Subcutaneous abdominal adipose tissue (tissue), 5 donors: Measurements from ENCODE around the gene ESYT3.
"Not testable (repeated sequence)": the region's sequence is repeated elsewhere in the genome, so short reads cannot be mapped to it uniquely, and the experiment has no call there.

Experiments
- H3K27ac ChIP-seq: one replicate; pipeline ENCODE4 v1.7.0; 2013; ENCODE audit warnings: low read depth, mild to moderate bottlenecking, inconsistent platforms, low read length, moderate library complexity
- H3K27me3 ChIP-seq, 5 donors: one replicate each; pipeline ENCODE4 v1.7.0; 2013; ENCODE audit warnings: low read length in 5 of 5, inconsistent platforms in 1 of 5; ENCODE audit not compliant: control insufficient read depth in 5 of 5, insufficient read depth in 4 of 5
- H3K36me3 ChIP-seq, 5 donors: one replicate each; pipeline ENCODE4 v1.7.0; 2013; ENCODE audit warnings: low read length in 5 of 5; ENCODE audit not compliant: control insufficient read depth in 5 of 5, insufficient read depth in 5 of 5
- H3K4me1 ChIP-seq, 5 donors: one replicate each; pipeline ENCODE4 v1.7.0; 2013; ENCODE audit warnings: low read length in 5 of 5, mild to moderate bottlenecking in 3 of 5, moderate library complexity in 1 of 5; ENCODE audit not compliant: control insufficient read depth in 5 of 5, insufficient read depth in 5 of 5
- H3K4me3 ChIP-seq, 5 donors: one replicate each; pipeline ENCODE4 v1.7.0; 2013; ENCODE audit warnings: low read length in 5 of 5, low read depth in 1 of 5
- H3K9ac ChIP-seq, 5 donors: one replicate each; pipeline ENCODE4 v1.7.0; 2013; ENCODE audit warnings: low read length in 5 of 5, mild to moderate bottlenecking in 4 of 5, moderate library complexity in 3 of 5
- H3K9me3 ChIP-seq, 5 donors: one replicate each; pipeline ENCODE4 v1.7.0; 2013; ENCODE audit warnings: low read length in 5 of 5; ENCODE audit not compliant: control insufficient read depth in 5 of 5
- donor health status: healthy.
- donor health status: healthy.
- donor health status: healthy.
- donor health status: healthy.
- donor health status: healthy.

The ESYT3 gene

DNA sequence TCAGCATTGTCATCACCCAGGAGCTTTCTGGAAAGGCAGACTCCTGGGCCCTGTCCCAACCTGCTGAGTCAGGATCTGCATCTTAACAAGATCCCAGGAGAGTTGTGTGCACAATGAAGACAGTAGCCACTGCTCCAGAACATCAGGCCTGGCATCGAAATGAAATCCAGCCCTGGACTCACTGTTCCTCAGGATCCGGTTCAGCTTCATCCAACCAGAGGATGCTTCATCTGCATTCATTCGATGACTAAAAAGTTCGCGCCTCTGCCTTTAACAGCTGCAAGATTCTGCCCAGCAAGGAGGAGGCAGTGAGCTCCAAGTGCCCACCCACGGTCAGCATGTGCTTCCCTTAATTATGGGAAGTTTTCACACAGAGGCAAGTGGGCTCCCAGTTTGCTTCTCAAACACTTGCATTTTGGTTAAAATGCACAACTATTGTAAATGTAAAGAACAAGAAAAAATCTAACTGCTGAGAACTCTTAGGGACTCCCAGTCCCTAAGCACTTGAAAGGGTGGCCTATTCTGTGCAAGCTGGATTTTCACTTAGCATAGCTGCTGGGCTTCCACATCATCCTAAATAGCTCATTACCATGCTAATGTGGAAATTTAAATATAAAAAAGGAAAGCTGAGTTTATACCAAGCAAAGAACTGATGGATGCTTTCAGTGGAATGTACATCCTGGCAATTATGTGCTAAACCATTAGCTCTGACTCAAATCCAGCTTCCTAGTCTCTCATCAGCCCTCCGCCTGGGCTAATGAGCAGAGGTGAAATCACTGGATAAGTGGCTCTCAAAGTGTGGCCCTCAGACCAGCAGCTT, 25.5 kb upstream of the ESYT3 start:
- Histone ChIP-seq H3K27ac (no peak overlapping the region), H3K9ac (no peak overlapping the region)

GRCh38 chr3:138412821-138413551, 21.4 kb upstream of the ESYT3 start:
- H3K4me1 ChIP-seq, result peaks cover 0 to 5% (median 3%) of the 10 kb centered on the region in 5 donors
- H3K27ac ChIP-seq, result no peak overlapping the region
- no peaks in the 10 kb centered on the region for H3K9me3 ChIP-seq
- H3K4me3 ChIP-seq, result no peak overlapping the region
- no peak overlapping the region for H3K9ac ChIP-seq
- no peaks in the 10 kb centered on the region for H3K27me3 ChIP-seq
- H3K36me3 ChIP-seq, result no peaks in the 10 kb centered on the region

More for the DNA sequence above, 25.5 kb upstream of the ESYT3 start:
- Histone ChIP-seq H3K4me1 (no peaks in the 10 kb centered on the region), H3K27me3 (no peaks in the 10 kb centered on the region), H3K9me3 (no peaks in the 10 kb centered on the region), H3K4me3 (no peak overlapping the region), H3K36me3 (peaks cover 1 to 18% (median 16%) of the 10 kb centered on the region in 5 donors)

DNA sequence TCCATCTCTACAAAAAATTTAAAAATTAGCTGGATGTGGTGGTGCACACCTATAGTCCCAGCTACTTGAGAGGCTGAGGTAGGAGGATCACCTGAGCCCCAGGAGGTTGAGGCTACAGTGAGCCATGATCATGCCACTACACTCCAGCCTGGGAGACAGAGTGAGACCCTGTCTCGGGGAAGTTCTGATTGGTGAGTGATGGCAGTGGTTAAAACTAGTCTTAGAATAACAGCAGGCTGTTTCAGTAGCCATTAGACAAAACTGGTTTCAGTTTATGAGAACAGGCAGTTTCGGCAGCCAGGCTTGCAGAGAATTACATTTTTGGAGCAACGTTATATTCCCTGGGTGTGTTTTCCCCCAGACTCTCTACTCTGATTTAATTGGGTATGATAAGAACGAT, 18.2 kb upstream of the ESYT3 start:
- not testable (repeated sequence) for H3K9me3 ChIP-seq, H3K36me3 ChIP-seq, H3K4me1 ChIP-seq, H3K27me3 ChIP-seq, H3K4me3 ChIP-seq, H3K27ac ChIP-seq, H3K9ac ChIP-seq

DNA sequence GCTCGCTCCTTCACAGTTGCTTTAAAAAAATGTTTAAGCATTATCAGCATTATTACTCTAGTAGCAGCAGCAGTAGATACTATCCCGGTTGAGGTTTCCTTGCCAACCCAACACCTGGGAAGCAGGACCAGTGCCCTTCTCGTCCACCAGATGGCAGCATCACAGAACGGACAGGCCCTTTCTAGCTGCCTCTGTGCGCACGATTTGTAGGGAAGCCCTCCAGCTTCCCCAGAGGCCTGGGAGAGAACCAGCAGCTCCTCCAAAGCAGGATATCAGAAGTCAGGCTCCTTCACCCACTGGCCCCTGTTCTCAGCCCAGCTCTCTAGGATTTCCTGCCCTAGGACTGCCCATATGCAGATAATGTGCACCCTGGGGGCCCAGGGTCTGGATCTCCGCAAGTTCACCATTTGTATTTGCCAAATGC, 16.8 kb upstream of the ESYT3 start:
- H3K27me3 ChIP-seq, result no peaks in the 10 kb centered on the region
- H3K4me3 ChIP-seq, result no peak overlapping the region
- H3K9me3 ChIP-seq, result no peaks in the 10 kb centered on the region
- no peaks in the 10 kb centered on the region for H3K36me3 ChIP-seq
- H3K9ac ChIP-seq, result peak overlapping the region in 1 of 5 donors; percentile 27
- peaks cover 0 to 6% (median 3%) of the 10 kb centered on the region in 5 donors for H3K4me1 ChIP-seq
- no peak overlapping the region for H3K27ac ChIP-seq

GRCh38 chr3:138418601-138419206, 15.7 kb upstream of the ESYT3 start:
- Histone ChIP-seq H3K4me1 (peaks cover 0 to 6% (median 3%) of the 10 kb centered on the region in 5 donors), H3K4me3 (no peak overlapping the region), H3K27me3 (no peaks in the 10 kb centered on the region), H3K36me3 (no peaks in the 10 kb centered on the region), H3K9ac (no peak overlapping the region), H3K27ac (no peak overlapping the region), H3K9me3 (no peaks in the 10 kb centered on the region)

GRCh38 chr3:138423316-138423715, 11.1 kb upstream of the ESYT3 start:
- H3K27me3 ChIP-seq, result no peaks in the 10 kb centered on the region
- no peak overlapping the region for H3K4me3 ChIP-seq
- H3K36me3 ChIP-seq, result no peaks in the 10 kb centered on the region
- no peaks in the 10 kb centered on the region for H3K4me1 ChIP-seq
- no peak overlapping the region for H3K9ac ChIP-seq
- H3K27ac ChIP-seq, result no peak overlapping the region
- H3K9me3 ChIP-seq, result no peaks in the 10 kb centered on the region

- no peaks in the 10 kb centered on the region for H3K27me3 ChIP-seq
- H3K4me1 ChIP-seq, result no peaks in the 10 kb centered on the region
- no peak overlapping the region for H3K9ac ChIP-seq
- no peak overlapping the region for H3K4me3 ChIP-seq
- no peak overlapping the region for H3K27ac ChIP-seq
- no peaks in the 10 kb centered on the region for H3K9me3 ChIP-seq
- no peaks in the 10 kb centered on the region for H3K36me3 ChIP-seq
Observed at GRCh38 chr3:138424323-138424722, 10.1 kb upstream of the ESYT3 start.

GRCh38 chr3:138426211-138426610, 8.2 kb upstream of the ESYT3 start:
- H3K4me3 ChIP-seq, result no peak overlapping the region
- H3K9ac ChIP-seq, result no peak overlapping the region
- H3K36me3 ChIP-seq, result no peaks in the 10 kb centered on the region
- H3K9me3 ChIP-seq, result no peaks in the 10 kb centered on the region
- H3K27me3 ChIP-seq, result peaks cover 0 to 3% (median 0%) of the 10 kb centered on the region in 5 donors
- H3K4me1 ChIP-seq, result no peaks in the 10 kb centered on the region
- no peak overlapping the region for H3K27ac ChIP-seq

- not testable (repeated sequence) for H3K9me3 ChIP-seq, H3K27ac ChIP-seq, H3K36me3 ChIP-seq, H3K27me3 ChIP-seq, H3K9ac ChIP-seq, H3K4me1 ChIP-seq, H3K4me3 ChIP-seq
Observed at GRCh38 chr3:138426754-138427153, 7.7 kb upstream of the ESYT3 start.

DNA sequence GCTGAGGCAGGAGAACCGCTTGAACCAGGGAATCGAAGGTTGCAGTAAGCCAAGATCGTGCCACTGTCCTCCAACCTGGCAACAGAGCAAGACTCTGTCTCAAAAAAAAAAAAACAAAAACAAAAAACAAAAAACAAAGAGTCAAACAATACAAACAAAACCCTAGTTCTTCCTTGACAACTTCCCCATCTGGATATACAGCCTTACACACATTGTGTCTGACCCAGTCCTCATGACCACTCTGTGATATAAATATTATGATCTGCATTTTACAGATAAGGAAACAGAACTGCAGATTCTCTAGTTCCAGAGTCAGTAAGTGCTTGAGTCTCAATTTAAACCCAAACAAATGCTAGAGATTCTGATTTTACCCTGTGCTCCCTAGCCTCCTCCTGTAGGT, 4.8 kb upstream of the ESYT3 start:
- Histone ChIP-seq H3K27me3 (peaks cover 3 to 24% (median 14%) of the 10 kb centered on the region in 5 donors), H3K4me1 (peaks cover 0 to 12% (median 11%) of the 10 kb centered on the region in 5 donors), H3K4me3 (no peak overlapping the region), H3K27ac (no peak overlapping the region), H3K9me3 (no peaks in the 10 kb centered on the region), H3K36me3 (no peaks in the 10 kb centered on the region), H3K9ac (no peak overlapping the region)
